SU-DHL-6 (cell line): ENCODE data around the gene NAPA.

ENCODE experiments used
- H2AFZ ChIP-seq: fragments of 200-600 bp; sonication (generic); 2 replicates; pipeline ENCODE4 v1.6.1; 2014; ENCODE audit warnings: low read depth, mild to moderate bottlenecking, moderate library complexity, mixed read lengths, antibody characterized with exemption, low read length; ENCODE audit not compliant: severe bottlenecking
- H3F3A ChIP-seq: fragments of 200-600 bp; shearing (Covaris generic); 2 replicates; pipeline ENCODE4 v1.6.0; 2016; ENCODE audit warnings: antibody characterized with exemption, mild to moderate bottlenecking; ENCODE audit not compliant: insufficient read depth
- H3K27ac ChIP-seq: fragments of 200-600 bp; sonication (generic); 2 replicates; pipeline ENCODE4 v1.5.1; 2016; ENCODE audit warnings: low read depth, mild to moderate bottlenecking, low read length, moderate library complexity, mixed read lengths
- H3K27me3 ChIP-seq: fragments of 200-600 bp; sonication (generic), shearing (Covaris generic); 2 replicates; pipeline ENCODE4 v1.6.0; 2014; ENCODE audit warnings: mild to moderate bottlenecking, low read length
- H3K36me3 ChIP-seq: fragments of 200-600 bp; sonication (generic); 2 replicates; pipeline ENCODE4 v1.6.1; 2014; ENCODE audit warnings: mild to moderate bottlenecking, low read length, mixed read lengths
- H3K4me2 ChIP-seq: fragments of 300-600, 200-600 bp; shearing (Covaris generic), sonication (generic); 2 replicates; pipeline ENCODE4 v1.6.0; 2014; ENCODE audit warnings: low read length, low read depth, mild to moderate bottlenecking; ENCODE audit not compliant: poor library complexity, severe bottlenecking
- H3K4me3 ChIP-seq: fragments of 200-600 bp; sonication (generic); 2 replicates; pipeline ENCODE4 v1.5.1; 2014; ENCODE audit warnings: antibody characterized with exemption, low read length, mild to moderate bottlenecking, mixed read lengths; ENCODE audit not compliant: insufficient read depth, poor library complexity, severe bottlenecking
- H3K79me2 ChIP-seq: fragments of 200-600 bp; sonication (generic); 2 replicates; pipeline ENCODE4 v1.6.1; 2014; ENCODE audit warnings: mild to moderate bottlenecking, low read length, moderate library complexity; ENCODE audit not compliant: insufficient read depth
- H3K9ac ChIP-seq: fragments of 200-600 bp; sonication (generic); 2 replicates; pipeline ENCODE4 v1.7.0; 2014; ENCODE audit warnings: mild to moderate bottlenecking, low read length
- H3K9me2 ChIP-seq: fragments of 200-600 bp; sonication (generic); replicated peaks from 2 replicates; pipeline ENCODE4 v1.6.1; 2014; ENCODE audit warnings: low read length; ENCODE audit not compliant: insufficient read depth
- H3K9me3 ChIP-seq: fragments of 200-600 bp; sonication (generic); 2 replicates; pipeline ENCODE4 v1.6.1; 2014; ENCODE audit warnings: low read length, mixed read lengths; ENCODE audit not compliant: insufficient read depth
- H4K20me1 ChIP-seq: fragments of 200-600 bp; sonication (generic); 2 replicates; pipeline ENCODE4 v1.6.1; 2014; ENCODE audit warnings: low read depth, mild to moderate bottlenecking, antibody characterized with exemption, low read length, moderate library complexity, mixed read lengths
- CTCF ChIP-seq: fragments of 200-600 bp; sonication (generic); IDR thresholded peaks from one replicate; pipeline ENCODE4 v1.5.1; 2017; ENCODE audit warnings: antibody characterized with exemption, mild to moderate bottlenecking, low read length, moderate library complexity; ENCODE audit not compliant: insufficient read depth, poor library complexity, severe bottlenecking
- EZH2phosphoT487 ChIP-seq: fragments of 200-600 bp; sonication (generic), shearing (Covaris generic); conservative IDR thresholded peaks from 2 replicates; pipeline ENCODE4 v1.6.1; 2018; ENCODE audit warnings: mild to moderate bottlenecking, antibody characterized with exemption, low read length, moderate library complexity, mixed read lengths

The NAPA gene

DNA sequence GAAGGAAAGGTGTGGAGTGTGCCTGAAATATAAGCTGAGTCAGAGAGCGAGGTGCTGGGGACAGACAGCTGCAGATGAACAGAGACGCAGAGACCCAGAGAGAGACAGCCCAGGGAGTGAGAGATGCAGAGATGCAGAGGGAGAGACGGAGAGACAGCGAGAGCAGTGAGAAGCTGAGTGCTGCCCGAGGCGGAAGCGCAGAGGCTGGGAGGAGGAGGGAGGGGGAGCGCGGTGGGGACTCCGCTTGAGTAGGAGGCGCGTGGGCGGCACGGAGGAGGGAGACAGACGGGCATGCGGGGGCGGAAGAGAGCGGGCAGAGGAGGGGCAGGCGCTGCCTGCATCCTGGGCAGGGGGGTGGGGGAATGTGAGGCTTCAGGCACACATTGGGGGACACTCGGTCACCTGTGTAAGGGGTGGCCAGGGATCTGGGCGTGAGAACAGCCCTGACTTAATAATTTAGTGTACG is 68.9 kb downstream of the NAPA start:
- H3K9me3 ChIP-seq: no peaks in the 10 kb centered on the region
- no peak overlapping the region for H2AFZ ChIP-seq
- H3K27ac ChIP-seq: no peak overlapping the region
- no peak overlapping the region for H3K4me3 ChIP-seq
- no peaks in the 10 kb centered on the region for H3K36me3 ChIP-seq
- no peaks in the 10 kb centered on the region for H3K79me2 ChIP-seq
- no peaks in the 10 kb centered on the region for H3K9me2 ChIP-seq
- no peaks in the 10 kb centered on the region for H3F3A ChIP-seq
- no peak overlapping the region for H3K4me2 ChIP-seq
- TF ChIP-seq EZH2phosphoT487 (no peak), CTCF (no peak)
- no peaks in the 10 kb centered on the region for H4K20me1 ChIP-seq
- H3K9ac ChIP-seq: no peak overlapping the region
- no peaks in the 10 kb centered on the region for H3K27me3 ChIP-seq

DNA sequence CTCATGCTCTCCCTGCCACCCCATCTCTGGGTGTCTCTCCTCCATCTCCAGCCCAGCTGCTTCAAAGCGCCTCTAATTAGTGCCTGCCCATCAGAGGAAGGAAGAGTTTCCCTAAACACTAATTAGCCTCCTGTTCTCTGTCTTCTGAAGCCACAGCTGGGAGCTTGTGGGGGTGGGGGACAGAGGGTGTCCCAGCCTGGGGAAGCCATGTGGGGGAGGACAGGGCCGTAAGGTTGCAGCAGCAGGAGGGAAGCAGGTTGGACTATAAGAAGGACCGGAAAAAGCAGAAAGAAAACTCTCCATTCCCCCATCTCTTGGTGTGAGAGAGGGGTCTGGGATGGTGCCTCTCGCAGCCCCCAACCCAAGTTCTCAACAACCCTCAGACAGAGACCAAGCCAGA is 69.3 kb downstream of the NAPA start:
- TF ChIP-seq EZH2phosphoT487 (no peak), CTCF (no peak)
- no peak overlapping the region for H3K4me3 ChIP-seq
- no peaks in the 10 kb centered on the region for H4K20me1 ChIP-seq
- no peaks in the 10 kb centered on the region for H3K27me3 ChIP-seq
- no peaks in the 10 kb centered on the region for H3K79me2 ChIP-seq
- H3K4me2 ChIP-seq: no peak overlapping the region
- no peaks in the 10 kb centered on the region for H3K36me3 ChIP-seq
- H3K9ac ChIP-seq: no peak overlapping the region
- no peaks in the 10 kb centered on the region for H3F3A ChIP-seq
- H3K9me2 ChIP-seq: no peaks in the 10 kb centered on the region
- no peak overlapping the region for H2AFZ ChIP-seq
- no peak overlapping the region for H3K27ac ChIP-seq
- no peaks in the 10 kb centered on the region for H3K9me3 ChIP-seq

GRCh38 chr19:47444388-47444821 is 70.5 kb downstream of the NAPA start:
- Histone ChIP-seq H3K4me2 (no peak overlapping the region), H3F3A (no peaks in the 10 kb centered on the region), H3K9me3 (no peaks in the 10 kb centered on the region), H3K9ac (no peak overlapping the region), H3K27me3 (no peaks in the 10 kb centered on the region), H2AFZ (no peak overlapping the region), H3K27ac (no peak overlapping the region), H4K20me1 (no peaks in the 10 kb centered on the region), H3K36me3 (no peaks in the 10 kb centered on the region), H3K79me2 (no peaks in the 10 kb centered on the region), H3K9me2 (no peaks in the 10 kb centered on the region), H3K4me3 (no peak overlapping the region)
- TF ChIP-seq CTCF: no peak
- TF ChIP-seq EZH2phosphoT487: no peak

DNA sequence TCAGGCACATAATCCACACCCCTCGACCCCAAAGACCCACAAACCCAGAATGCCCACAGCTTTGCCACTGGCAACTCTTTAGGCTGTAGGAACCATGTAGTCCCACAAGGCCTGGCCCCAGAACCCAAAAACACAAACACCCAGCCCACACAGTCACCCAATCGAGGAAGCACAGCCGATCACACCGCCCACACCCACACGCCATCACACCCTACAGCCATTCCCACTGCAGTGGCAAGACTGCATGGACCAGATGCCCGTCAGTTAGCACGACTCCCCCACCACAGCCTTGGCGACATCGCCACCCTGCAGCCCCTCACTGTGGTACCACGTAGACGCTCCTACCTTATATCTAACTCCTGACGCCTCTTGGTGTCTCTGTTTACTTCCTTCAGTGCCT is 71.5 kb downstream of the NAPA start:
- TF ChIP-seq CTCF (no peak), EZH2phosphoT487 (no peak)
- Histone ChIP-seq H3K27ac (no peak overlapping the region), H3K79me2 (no peaks in the 10 kb centered on the region), H3K9me2 (no peaks in the 10 kb centered on the region), H3K36me3 (no peaks in the 10 kb centered on the region), H3K4me2 (no peak overlapping the region), H2AFZ (no peak overlapping the region), H4K20me1 (no peaks in the 10 kb centered on the region), H3K4me3 (no peak overlapping the region), H3K9me3 (no peaks in the 10 kb centered on the region), H3F3A (no peaks in the 10 kb centered on the region), H3K9ac (no peak overlapping the region), H3K27me3 (no peaks in the 10 kb centered on the region)
